Activated T-cell treated with anti-CD3 and anti-CD28 coated beads for 1 hour (primary cell): Measurements from ENCODE around the gene KLB.

Experiments used
- DNase-seq: peaks from one replicate; pipeline ENCODE4 v3.0.0-alpha.2; 2020; ENCODE audit warnings: low read depth

Gene KLB

DNA sequence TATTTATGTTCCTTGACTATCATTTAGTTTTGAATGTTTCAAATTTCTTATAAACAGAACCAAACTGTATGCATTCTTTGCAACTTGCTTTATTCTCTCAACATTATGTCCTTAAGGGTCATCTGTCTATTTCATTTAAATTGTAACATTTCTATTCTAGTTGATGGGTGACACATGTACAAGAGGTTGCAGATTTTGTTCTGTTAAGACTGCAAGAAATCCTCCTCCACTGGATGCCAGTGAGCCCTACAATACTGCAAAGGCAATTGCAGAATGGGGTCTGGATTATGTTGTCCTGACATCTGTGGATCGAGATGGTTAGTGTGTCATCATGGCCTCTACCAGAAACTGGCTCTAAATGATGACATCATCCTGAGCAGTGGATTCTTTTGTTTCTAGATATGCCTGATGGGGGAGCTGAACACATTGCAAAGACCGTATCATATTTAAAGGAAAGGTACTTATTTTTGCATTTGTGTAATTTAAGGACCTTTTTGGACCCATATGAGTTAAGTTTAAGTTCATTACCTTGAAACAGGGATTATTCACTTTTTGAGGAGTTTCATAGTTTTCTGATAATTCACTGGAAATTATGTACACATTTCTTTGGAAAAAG lies 58.3 kb downstream of the KLB start:
- no peak for DNase-seq

DNA sequence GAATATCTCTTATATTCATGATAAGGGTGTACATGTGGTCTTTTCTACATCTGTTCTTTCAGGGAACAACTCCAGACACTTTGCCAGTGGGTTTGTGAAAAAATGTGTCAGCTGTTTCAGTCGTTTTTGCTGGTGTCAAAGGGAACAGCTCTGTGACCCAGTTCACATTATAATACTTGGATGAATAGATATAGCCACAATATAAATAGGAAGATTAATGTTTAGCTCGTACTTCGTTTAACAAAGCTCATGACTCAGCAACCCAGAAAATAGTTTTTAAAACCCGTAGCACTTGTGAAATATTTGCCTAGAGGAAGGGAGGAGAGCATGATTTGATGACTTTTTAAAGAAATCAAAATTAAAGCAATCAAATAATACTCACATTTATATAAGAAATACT lies 60.0 kb downstream of the KLB start:
- no peak for DNase-seq

DNA sequence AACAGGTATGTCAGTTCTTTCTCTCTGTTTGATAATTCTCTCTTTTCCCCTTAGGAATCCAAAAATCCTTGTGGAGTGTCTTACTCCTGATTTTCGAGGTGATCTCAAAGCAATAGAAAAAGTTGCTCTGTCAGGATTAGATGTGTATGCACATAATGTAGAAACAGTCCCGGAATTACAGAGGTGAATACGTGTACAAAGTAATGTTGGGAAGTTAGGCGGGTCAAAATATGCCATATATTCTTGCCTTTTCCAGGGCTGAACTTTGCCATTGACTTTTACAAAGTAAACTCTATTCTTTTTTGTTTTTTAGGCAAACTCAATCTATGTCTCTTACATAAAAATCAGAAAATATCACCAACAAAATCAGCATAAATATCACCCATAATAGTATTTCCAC lies 60.7 kb downstream of the KLB start:
- DNase-seq = no peak

DNA sequence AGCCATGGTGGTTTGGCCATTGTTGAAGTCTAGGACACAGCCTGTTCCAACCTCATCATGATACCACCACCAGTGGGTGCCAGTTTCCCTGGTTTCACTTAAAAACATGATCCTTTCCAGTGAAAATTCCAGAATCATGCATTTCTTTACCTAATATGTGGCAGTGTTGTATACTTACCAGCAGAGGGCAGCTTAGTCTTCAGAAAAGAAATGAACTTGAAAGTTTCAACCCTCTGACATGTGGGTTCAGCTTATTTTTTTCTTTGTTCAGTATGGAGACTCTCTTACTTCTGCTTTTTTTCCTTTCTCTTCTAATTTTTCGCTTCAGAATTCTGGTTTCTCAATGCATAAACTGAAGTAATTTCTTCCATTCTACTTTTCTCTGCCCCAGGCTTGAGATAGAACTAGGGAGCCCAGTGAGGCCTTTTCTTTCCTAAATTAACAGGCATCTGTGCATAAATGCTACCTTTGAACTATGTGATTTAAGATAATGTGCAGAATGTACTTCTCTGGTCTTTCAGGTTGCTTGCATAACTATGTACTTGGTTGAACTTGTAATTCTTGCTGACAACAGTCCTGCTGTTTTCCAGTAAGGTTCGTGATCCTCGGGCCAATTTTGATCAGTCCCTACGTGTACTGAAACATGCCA lies 62.8 kb downstream of the KLB start:
- no peak for DNase-seq

DNA sequence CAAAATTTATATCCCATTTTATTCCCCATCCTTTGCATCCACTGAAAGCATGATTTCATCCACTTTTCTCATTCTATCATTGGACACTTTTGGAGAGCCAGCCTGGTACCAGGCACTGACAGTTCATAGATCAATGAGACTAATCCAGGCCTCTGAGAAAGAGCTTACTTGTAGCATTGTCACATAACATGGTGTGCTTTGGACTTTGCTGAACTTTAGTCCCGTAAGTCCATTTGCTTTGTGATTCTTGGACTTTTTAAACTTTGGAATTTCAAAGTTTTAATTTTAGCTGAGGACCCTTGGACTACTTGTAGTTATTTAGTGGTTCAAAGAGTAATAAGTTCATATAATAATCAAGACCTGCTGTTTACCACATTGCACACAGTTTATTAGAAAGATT lies 63.7 kb downstream of the KLB start:
- DNase-seq = no peak

DNA sequence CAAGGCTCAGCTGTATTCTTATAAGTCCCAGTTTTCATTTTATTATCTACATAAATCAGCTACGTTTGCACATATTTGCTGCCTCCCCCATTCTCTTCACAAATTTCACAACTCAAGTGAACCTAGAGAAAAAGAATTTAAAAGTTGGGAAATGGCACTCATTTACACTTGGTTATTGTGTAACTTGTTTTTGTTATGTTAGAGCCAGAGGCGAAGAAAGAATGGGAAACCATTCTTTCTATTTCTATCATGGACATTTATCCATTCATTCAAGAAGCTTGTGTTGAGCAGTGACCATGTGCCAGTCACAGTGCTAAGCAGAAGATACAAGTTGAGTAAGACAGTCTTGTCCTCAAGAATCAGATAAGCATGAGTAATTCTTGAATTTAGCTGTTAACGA lies 65.7 kb downstream of the KLB start:
- no peak for DNase-seq

DNA sequence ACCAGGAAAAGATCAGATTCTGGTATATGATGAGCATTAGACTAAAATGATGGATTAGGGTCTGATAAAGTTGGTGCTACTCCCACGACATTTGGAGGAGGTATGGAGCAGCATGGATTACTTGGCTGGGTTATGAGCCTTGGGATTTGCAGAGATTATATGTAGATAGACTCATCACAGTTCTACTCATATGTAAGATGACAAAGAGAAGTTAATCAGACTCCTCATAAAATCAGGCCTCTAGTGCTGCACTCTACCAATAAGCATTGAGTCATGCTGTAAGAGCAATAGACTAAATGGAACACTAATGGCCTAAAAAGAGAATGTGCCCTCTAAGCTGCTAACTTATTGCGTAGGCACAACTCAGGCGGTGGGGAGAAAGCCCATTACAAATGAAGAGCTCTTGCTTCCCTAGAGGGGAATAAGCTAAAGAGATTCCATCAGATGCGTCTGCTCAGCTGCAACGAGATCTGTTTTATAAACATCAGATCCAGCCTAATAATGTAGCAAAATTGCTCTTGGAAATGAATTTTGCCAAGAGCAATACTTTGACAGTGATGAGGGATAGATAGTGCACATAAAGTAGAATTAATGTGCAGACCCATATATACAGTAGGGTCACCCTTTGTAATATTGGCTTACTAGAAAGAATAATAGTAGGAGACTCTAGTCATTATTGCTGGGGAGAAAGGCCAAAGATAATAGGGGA lies 69.6 kb downstream of the KLB start:
- no peak for DNase-seq

DNA sequence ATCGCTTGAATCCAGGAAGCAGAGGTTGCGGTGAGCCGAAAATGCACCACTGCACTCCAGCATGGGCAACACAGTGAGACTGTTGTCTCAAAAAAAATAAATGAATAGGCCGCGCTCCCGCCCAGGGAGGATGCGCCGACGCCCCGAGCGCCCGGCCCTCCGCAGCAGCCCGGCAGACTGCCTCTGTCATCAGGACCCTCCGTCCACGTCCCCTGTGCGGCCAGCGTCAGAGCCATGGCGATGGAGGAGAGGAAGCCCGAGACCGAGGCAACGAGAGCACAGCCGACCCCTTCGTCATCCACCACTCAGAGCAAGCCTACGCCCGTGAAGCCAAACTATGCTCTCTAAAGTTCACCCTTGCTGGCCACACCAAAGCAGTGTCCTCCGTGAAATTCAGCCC lies 73.5 kb downstream of the KLB start:
- DNase-seq = no peak

DNA sequence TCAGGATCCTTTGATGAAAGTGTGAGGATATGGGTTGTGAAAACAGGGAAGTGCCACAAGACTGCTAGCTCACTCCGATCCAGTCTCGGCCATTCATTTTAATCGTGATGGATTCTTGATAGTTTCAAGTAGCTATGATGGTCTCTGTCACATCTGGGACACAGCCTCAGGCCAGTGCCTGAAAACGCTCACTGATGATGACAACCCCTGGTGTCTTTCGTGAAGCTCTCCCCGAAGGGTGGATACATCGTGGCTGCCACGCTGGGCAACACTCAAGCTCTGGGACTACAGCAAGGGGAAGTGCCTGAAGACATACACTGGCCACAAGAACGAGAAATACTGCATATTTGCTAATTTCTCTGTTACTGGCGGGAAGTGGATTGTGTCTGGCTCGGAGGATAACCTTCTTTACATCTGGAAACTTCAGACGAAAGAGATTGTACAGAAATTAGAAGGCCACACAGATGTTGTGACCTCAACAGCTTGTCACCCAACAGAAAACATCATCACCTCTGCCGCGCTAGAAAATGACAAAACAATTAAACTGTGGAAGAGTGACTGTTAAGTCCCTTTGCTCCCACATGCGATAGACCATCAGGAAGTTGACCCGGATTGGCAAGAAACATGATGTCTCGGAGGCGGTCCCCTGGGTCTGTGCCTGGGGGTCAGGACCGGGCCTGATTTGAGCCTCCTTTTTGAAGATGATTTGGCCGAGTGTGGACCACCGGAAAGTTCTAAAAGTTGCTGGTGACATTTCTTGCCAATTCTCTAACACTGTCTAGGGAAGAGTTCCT lies 74.4 kb downstream of the KLB start:
- DNase-seq = no peak

DNA sequence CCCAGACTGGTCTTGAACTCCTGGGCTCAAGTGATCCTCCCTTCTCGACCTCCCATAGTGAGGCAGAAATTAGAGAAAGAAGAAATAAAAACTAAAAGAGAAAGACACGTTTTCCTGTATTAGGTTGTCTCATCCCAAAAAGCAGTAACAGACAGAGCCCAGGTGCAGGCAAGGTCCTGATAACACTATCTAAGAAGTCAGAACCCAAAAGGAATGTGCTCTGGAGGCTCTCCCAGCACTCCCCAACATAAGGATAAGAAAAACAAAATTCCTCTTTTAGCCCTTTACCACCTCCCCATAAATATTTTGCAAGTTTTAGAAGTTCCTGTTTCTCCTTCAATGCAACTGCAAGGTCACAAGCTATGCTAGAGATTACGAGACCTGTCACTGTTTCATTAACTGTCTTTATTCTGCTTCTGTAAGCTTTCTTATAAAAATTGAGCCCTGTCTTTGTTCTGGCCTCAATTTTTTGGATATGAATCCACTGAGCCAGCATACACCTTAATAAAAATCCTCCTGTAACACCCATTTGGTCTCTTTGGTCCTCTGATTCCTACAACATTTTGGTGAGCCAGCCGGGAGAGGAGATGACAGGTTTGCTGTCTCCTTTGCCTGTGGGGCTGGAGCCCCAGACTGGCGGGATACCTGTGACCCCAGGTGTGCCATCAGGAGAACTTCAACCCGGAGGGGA lies 78.0 kb downstream of the KLB start:
- DNase-seq = no peak

DNA sequence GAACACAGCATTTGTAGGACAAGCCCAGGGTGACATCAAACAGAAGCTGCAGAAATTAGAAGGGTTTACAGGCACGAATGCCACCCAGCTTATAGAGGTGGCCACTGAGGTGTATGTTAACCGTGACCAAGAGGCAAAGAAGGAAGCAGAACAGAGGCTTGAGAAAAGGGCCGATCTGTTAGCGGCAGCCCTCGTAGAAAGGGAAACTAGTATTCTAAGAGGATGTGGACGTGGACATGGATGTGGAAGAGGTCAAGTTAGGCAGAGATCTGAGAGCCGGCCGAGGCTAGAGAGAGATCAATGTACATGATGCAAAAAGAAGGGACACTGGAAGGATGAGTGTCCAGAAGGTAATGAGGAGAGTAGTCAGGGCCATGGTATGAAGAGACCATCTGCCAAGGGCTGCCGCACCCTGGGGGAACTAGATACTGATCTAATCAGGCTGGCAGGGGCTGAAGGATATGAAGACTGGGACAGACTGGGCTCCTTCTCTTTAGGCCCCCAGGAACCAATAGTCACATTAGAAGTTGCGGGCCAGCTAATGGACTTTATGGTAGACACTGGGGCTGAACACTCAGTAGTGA lies 79.6 kb downstream of the KLB start:
- no peak for DNase-seq

DNA sequence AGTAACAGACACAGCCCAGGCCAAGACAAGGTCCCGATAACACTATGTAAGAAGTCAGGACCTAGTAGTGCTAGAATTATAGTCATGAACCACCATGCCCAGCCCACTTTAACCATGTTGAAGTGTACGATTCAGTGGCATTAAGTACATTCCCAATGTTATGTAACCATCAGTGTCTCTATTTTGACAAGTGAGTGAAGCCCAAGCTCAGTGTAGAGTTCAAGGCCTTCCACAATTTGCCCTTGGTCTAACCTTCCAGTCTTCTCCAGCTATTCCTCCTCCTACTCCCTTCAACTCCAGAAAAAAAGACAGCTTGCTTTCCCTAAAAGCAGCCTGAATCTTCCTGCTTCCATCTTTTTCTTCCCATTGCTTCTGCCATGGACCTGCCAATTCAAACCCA lies 83.6 kb downstream of the KLB start:
- no peak for DNase-seq

DNA sequence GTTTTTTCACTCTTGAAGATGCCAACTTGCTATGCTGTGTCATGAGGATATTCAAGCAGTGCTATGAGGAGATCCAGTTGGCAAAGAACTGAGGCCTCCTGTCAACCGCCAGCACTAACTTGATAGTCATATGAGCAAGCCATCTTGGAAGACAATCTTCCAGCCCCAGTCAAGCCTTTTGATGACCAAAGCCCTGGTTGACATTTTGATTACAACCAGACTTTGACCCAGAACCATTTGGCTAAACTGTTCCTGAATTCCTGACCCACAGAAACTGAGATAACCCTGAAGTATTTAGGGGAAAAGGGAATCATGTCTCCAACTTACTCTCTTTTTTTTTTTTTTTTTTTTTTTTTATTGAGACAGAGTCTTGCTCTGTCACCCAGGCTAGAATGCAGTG lies 87.6 kb downstream of the KLB start:
- DNase-seq = no peak

DNA sequence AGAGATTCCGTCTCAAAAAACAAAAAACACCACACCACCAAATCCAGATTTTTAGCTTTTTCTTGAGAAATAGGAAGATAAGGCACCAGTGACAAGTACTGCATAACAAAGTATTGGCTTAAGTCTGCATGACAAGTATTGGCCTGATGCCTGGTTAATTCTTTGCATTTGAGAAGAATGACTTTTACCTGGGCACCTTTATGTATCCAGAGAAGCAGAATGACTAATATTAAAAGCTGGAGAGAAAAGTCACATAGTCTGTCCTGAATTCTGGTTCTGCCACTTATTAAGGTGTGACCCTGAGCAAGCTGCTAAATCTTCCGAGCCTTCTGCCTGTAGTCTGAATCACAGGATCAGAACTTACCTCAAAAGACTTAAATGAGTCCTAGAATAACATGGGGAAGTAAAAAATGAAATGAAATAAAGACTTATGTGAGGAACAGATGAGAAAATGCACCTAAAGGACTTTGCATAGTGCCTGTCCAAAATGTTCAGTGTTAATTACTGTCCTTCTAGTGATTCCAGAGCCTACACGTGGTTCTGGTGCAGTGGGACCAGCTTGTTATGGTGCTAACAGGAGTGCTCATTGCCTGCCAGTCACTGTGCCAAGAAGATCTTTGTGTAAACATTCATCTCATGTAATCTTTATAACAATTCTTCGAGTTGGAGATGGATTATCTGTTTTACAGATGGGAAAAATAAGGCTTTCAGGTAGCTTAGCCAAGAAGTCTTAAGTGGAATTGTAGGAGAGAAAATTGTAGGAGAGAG lies 88.9 kb downstream of the KLB start:
- no peak for DNase-seq

DNA sequence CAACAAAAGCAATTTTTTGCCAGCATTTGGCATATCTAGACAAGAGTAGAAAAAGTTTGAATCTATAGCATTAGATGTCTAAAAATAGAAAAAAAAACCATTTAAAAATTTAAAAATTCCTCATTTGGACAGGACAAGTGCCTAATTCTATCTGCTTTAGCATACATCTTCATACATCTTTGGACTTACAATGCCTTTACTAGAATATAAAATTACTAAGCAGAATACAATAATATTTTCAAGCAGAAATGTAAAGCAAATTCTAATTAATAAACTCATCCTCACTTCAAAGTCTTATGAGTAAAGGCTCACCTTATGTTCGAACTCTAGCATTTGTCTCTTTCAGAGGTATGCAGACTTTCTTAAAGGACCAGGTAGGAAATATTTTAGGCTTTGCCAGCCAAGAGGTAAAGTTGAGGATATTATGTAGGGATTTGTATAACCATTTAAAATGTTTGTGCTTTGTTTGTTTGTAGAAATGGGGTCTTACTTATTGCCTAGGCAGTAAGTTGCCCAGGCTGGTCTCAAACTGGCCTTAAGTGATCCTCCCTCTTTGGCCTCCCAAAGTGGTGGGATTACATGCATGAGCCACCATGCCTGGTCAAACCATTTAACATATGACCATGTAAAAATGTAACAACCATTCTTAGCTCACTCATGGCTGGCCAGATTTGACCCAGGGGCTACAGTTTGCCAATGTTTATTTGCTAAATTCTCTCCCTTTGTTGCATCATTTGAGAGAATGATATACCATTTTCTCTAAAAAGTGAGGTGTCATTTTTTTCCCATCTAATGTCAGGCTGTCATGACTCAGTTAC lies 91.4 kb downstream of the KLB start:
- DNase-seq = no peak

DNA sequence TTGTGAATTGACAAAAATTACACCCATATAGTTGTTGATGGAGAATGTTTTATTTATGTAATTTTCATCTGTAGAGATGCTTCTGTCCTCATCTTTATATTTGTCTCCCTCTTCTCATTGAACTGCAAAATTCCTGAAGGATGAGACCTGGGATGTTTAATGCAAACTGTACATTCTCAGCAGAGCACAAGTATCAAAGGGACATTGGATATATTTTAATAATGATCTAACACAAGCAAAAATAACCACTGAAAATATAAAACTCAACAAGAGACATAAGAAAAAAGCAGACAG lies 91.9 kb downstream of the KLB start:
- no peak for DNase-seq
